K562 (cell line): Measurements from ENCODE around the gene COL23A1. TPM values are rescaled to one million over a fixed set of nuclear protein-coding genes. Genes with fewer than 3 reads are reported as not detected.

Experiments used
- ATAC-seq: fragments of 200-7000 bp; cut with Tn5 transposase; 3 replicates; pipeline ENCODE4 v1.9.1; 2020; ENCODE audit warnings: moderate library complexity
- BruUV-seq: library from RNA; stranded (reverse); fragments of 400-500 nt; replicated peaks from 2 replicates; lab custom pipeline; 2021; lab: Mats Ljungman, UMichigan
- CTCF ChIA-PET: fragments of 300-600 bp; formaldehyde crosslinking; extraction: SDS; loops from one replicate; lab custom pipeline; 2021; ENCODE audit warnings: low intra/inter-chr PET ratio; lab: Yijun Ruan, JAX
- POLR2A ChIA-PET: fragments of 300-600, 350-650 bp; sonication (Branson Sonifier 250); formaldehyde crosslinking; extraction: SDS; loops from one replicate; lab custom pipeline; 2021; ENCODE audit warnings: antibody characterized with exemption, inconsistent platforms; lab: Yijun Ruan, JAX
- DNase-seq, 4 experiments: peaks; one replicate each; pipeline versions ENCODE4 v3.0.0 to v3.0.0-alpha.2; 2011 to 2018; ENCODE audit warnings: low spot score in 3 of 4, mixed read lengths in 3 of 4; ENCODE audit errors: extremely low read depth in 1 of 4
- FAIRE-seq: peaks from 2 replicates; lab custom pipeline; 2011; peaks lifted over from hg19 to GRCh38; lab: Jason Lieb, UNC
- H2AFZ ChIP-seq: 2 replicates; pipeline ENCODE4 v1.6.0; 2011; ENCODE audit warnings: low read depth, low read length, control low read depth, inconsistent platforms
- H3K27ac ChIP-seq: fragments of 200-600 bp; 3 replicates; pipeline ENCODE4 v1.8.0; 2011; ENCODE audit warnings: low read depth, mild to moderate bottlenecking, control low read depth, inconsistent platforms, low read length, moderate library complexity, mixed read lengths; ENCODE audit errors: extremely low read depth
- H3K27me3 ChIP-seq, 2 experiments: fragments of 300-600 bp in 1 of 2; 2 replicates in 1 of 2; 3 replicates in 1 of 2; pipeline versions ENCODE4 v1.6.0 to v1.8.0; 2011; ENCODE audit warnings: inconsistent platforms in 2 of 2, low read length in 2 of 2, mild to moderate bottlenecking in 1 of 2, mixed read lengths in 1 of 2, moderate library complexity in 1 of 2; ENCODE audit not compliant: control insufficient read depth in 2 of 2, insufficient read depth in 2 of 2
- H3K36me3 ChIP-seq: fragments of 300-600 bp; 3 replicates; pipeline ENCODE4 v1.8.0; 2011; ENCODE audit warnings: mild to moderate bottlenecking, low read length, inconsistent platforms; ENCODE audit not compliant: control insufficient read depth, insufficient read depth
- H3K4me1 ChIP-seq, 2 experiments: fragments of 200-600 bp in 1 of 2; replicated peaks in 1 of 2; 2 replicates in 1 of 2; 3 replicates in 1 of 2; pipeline versions ENCODE4 v1.5.1 to v1.8.0; 2011; ENCODE audit warnings: inconsistent platforms in 2 of 2, low read length in 2 of 2, mild to moderate bottlenecking in 1 of 2, mixed read lengths in 1 of 2, moderate library complexity in 1 of 2; ENCODE audit not compliant: control insufficient read depth in 2 of 2, insufficient read depth in 2 of 2
- H3K4me2 ChIP-seq: 2 replicates; pipeline ENCODE4 v1.6.1; 2011; ENCODE audit warnings: low read length, control low read depth, inconsistent platforms, mixed read lengths; ENCODE audit not compliant: insufficient read depth
- H3K4me3 ChIP-seq: fragments of 200-600 bp; sonication (generic), shearing (Covaris generic); 2 replicates; pipeline ENCODE4 v1.5.1; 2016; ENCODE audit warnings: control low read depth, inconsistent platforms
- H3K79me2 ChIP-seq: fragments of 200-600 bp; 3 replicates; pipeline ENCODE4 v1.8.0; 2011; ENCODE audit warnings: low read length, inconsistent platforms; ENCODE audit not compliant: control insufficient read depth, insufficient read depth
- H3K9ac ChIP-seq, 2 experiments: 2 replicates each; pipeline versions ENCODE4 v1.6.0 to v1.6.1; 2011; ENCODE audit warnings: low read depth in 2 of 2, low read length in 2 of 2, control low read depth in 1 of 2, inconsistent platforms in 1 of 2, mild to moderate bottlenecking in 1 of 2, mixed read lengths in 1 of 2; ENCODE audit not compliant: insufficient read depth in 1 of 2
- H3K9me1 ChIP-seq: one replicate; pipeline ENCODE4 v1.6.0; 2011; ENCODE audit warnings: inconsistent platforms, mild to moderate bottlenecking, low read length, moderate library complexity; ENCODE audit not compliant: control insufficient read depth, insufficient read depth
- H3K9me3 ChIP-seq: replicated peaks from 2 replicates; pipeline ENCODE4 v1.5.1; 2011; ENCODE audit warnings: low read depth, low read length, inconsistent platforms; ENCODE audit not compliant: control insufficient read depth, insufficient read depth
- H4K20me1 ChIP-seq: replicated peaks from 2 replicates; pipeline ENCODE4 v1.6.1; 2011; ENCODE audit warnings: low read length, inconsistent platforms, mixed read lengths; ENCODE audit not compliant: control insufficient read depth, insufficient read depth
- COPS2 ChIP-seq: fragments of 450-650 bp; conservative IDR thresholded peaks from 2 replicates; pipeline ENCODE4 v1.6.1; 2016; ENCODE audit warnings: mild to moderate bottlenecking, moderate library complexity
- CTCF ChIP-seq, 3 experiments: IDR thresholded peaks in 2 of 3; conservative IDR thresholded peaks in 1 of 3; 2 replicates each; pipeline ENCODE4 v1.5.1; 2011 to 2012; ENCODE audit warnings: low read length in 3 of 3, mild to moderate bottlenecking in 3 of 3, control low read depth in 2 of 3, improper control_type of control experiment in 1 of 3, inconsistent platforms in 1 of 3, low read depth in 1 of 3, mixed read lengths in 1 of 3, moderate library complexity in 1 of 3; ENCODE audit not compliant: insufficient read depth in 2 of 3
- E2F6 ChIP-seq, 2 experiments: IDR thresholded peaks; 2 replicates each; pipeline ENCODE4 v1.6.1; 2011; ENCODE audit warnings: borderline replicate concordance in 1 of 2, control low read depth in 1 of 2, low read depth in 1 of 2, low read length in 1 of 2, mild to moderate bottlenecking in 1 of 2, mixed read lengths in 1 of 2, moderate library complexity in 1 of 2; ENCODE audit not compliant: insufficient read depth in 1 of 2, insufficient read length in 1 of 2, poor library complexity in 1 of 2, severe bottlenecking in 1 of 2; ENCODE audit errors: extremely low read depth in 1 of 2
- FOSL1 ChIP-seq: fragments of 200-800 bp; sonication (Bioruptor generic); conservative IDR thresholded peaks from 2 replicates; pipeline ENCODE4 v1.6.1; 2016; ENCODE audit warnings: missing genetic modification characterization, missing compliant biosample characterization
- HOXB6 ChIP-seq: fragments of 250-450 bp; sonication (Bioruptor Pico); IDR thresholded peaks from 2 replicates; pipeline ENCODE4 v1.5.1; 2022; ENCODE audit warnings: mild to moderate bottlenecking, borderline replicate concordance
- KAT7 ChIP-seq: sonication (generic); formaldehyde crosslinking; IDR thresholded peaks from 2 replicates; pipeline ENCODE4 v1.8.0; 2022; ENCODE audit warnings: missing genetic modification reagents, mild to moderate bottlenecking, borderline replicate concordance
- MXD1 ChIP-seq: fragments of 250-450 bp; sonication (Bioruptor Pico); IDR thresholded peaks from 2 replicates; pipeline ENCODE4 v1.8.0; 2021; ENCODE audit warnings: borderline replicate concordance, mild to moderate bottlenecking, moderate library complexity; ENCODE audit not compliant: poor library complexity, severe bottlenecking
- RBM17 ChIP-seq: fragments of 200-400 bp; formaldehyde crosslinking; IDR thresholded peaks from 2 replicates; pipeline ENCODE4 v1.6.1; 2017; ENCODE audit warnings: low read depth, mild to moderate bottlenecking, low read length, borderline replicate concordance
- RBM39 ChIP-seq: fragments of 200-400 bp; formaldehyde crosslinking; optimal IDR thresholded peaks from 2 replicates; pipeline ENCODE3; 2018; ENCODE audit warnings: low read depth, low read length
- STAT6 ChIP-seq: sonication (generic); formaldehyde crosslinking; IDR thresholded peaks from 2 replicates; pipeline ENCODE4 v1.8.1; 2023; ENCODE audit warnings: mild to moderate bottlenecking, missing genetic modification reagents
- TFAM ChIP-seq: fragments of 250-450 bp; sonication (Bioruptor Pico); conservative IDR thresholded peaks from 2 replicates; pipeline ENCODE4 v1.5.0; 2021; ENCODE audit warnings: mild to moderate bottlenecking, moderate library complexity
- THRAP3 ChIP-seq: fragments of 450-650 bp; IDR thresholded peaks from 2 replicates; pipeline ENCODE4 v1.6.1; 2016; ENCODE audit warnings: mild to moderate bottlenecking, inconsistent platforms, borderline replicate concordance
- ZNF140 ChIP-seq: fragments of 250-450 bp; sonication (Bioruptor Pico); IDR thresholded peaks from 2 replicates; pipeline ENCODE4 v1.8.0; 2021; ENCODE audit warnings: moderate library complexity, mild to moderate bottlenecking, inconsistent platforms
- ZNF274 ChIP-seq: IDR thresholded peaks from 2 replicates; pipeline ENCODE4 v1.6.1; 2011; ENCODE audit warnings: low read depth, mild to moderate bottlenecking, low read length, moderate library complexity, borderline replicate concordance
- ZNF444 ChIP-seq: fragments of 250-450 bp; sonication (Bioruptor Pico); IDR thresholded peaks from 2 replicates; pipeline ENCODE4 v1.4.0; 2020; ENCODE audit warnings: mild to moderate bottlenecking, moderate library complexity
- ZNF584 ChIP-seq: fragments of 200-800 bp; sonication (Bioruptor generic); IDR thresholded peaks from 2 replicates; pipeline ENCODE4 v1.6.1; 2016; ENCODE audit warnings: low read depth, mild to moderate bottlenecking, missing genetic modification characterization, missing compliant biosample characterization
- WGBS: fragments of 100-300 bp; shearing (Covaris generic); methylation state at CpG from one replicate; pipeline ENCODE4 v1.1.6; 2016; ENCODE audit warnings: low coverage, mixed read lengths; ENCODE audit not compliant: insufficient coverage; ENCODE audit errors: missing lambda C conversion rate; 5-methylcytosine and 5-hydroxymethylcytosine counted together
- in situ Hi-C: fragments of 300-500 bp; cut with MboI; formaldehyde crosslinking; loops from 4 replicates; pipeline ENCODE4 v1.15.0; 2018; ENCODE audit warnings: inconsistent platforms, mixed read lengths
- intact Hi-C: fragments of 100-400 bp; cut with micrococcal nuclease; formaldehyde crosslinking; loops from 2 replicates; pipeline ENCODE4 v1.14.2; 2022
- polyA plus RNA-seq, 8 experiments: library from polyadenylated mRNA; depleted of rRNA in 4 of 8; stranded (reverse) in 5 of 8; unstranded in 3 of 8; fragments of >200 nt; fragmentation: Nextera tagmentation in 2 of 8; fragmentation: Illumina TruSeq in 1 of 8; extraction: Ambion mirVana in 2 of 8; extraction: Trizol in 1 of 8; gene quantifications; 2 replicates each; pipeline versions ENCODE4 v1.2.1 to v1.2.3, GENCODE V29; 2011 to 2014; ENCODE audit warnings: inconsistent platforms in 1 of 8, missing spikeins in 1 of 8
- total RNA-seq, 7 experiments: library from RNA; depleted of rRNA in 6 of 7; stranded (reverse); fragments of >200 nt in 6 of 7; fragmentation: Illumina TruSeq in 2 of 7; extraction: Trizol in 2 of 7; gene quantifications; 2 replicates each; pipeline versions ENCODE4 v1.2.1 to v1.2.3, GENCODE V29; 2011 to 2021; ENCODE audit warnings: low replicate concordance in 1 of 7

The COL23A1 gene
- total and polyA plus RNA-seq, 9 of the 15 experiments (the other 6 are each of a cell fraction or from before 2014, with no cell fraction given), result 0.09 TPM; not detected in 8

GRCh38 chr5:178359738-178360137 is 230.5 kb downstream of the COL23A1 start:
- intact Hi-C loops, result no loop called here
- H3K9me3 ChIP-seq, result peaks cover 6% of the 10 kb centered on the region; the same call in 1 of the 2 replicates
- TF ChIP-seq ZNF584 (CRISPR knock-in tag) (no peak), RBM17 (no peak), FOSL1 (tag) (no peak), RBM39 (no peak), ZNF140 (CRISPR knock-in tag) (no peak), STAT6 (CRISPR knock-in tag) (no peak), TFAM (CRISPR knock-in tag) (no peak), CTCF (IDR thresholded peaks at IDR 0.05 in 2 of 3, conservative IDR thresholded peaks at IDR 0.05 in 1 of 3; ENCODE audit: insufficient read depth in 2 of 3, low read depth in 1 of 3, low read length in 3 of 3) (no peak), ZNF274 (no peak), THRAP3 (no peak), KAT7 (CRISPR knock-in tag) (no peak), ZNF444 (CRISPR knock-in tag) (no peak), E2F6 (IDR thresholded peaks at IDR 0.05; ENCODE audit: borderline replicate concordance in 1 of 2, extremely low read depth in 1 of 2, insufficient read depth in 1 of 2, insufficient read length in 1 of 2, low read depth in 1 of 2, low read length in 1 of 2, poor library complexity in 1 of 2, severe bottlenecking in 1 of 2) (no peak), HOXB6 (CRISPR knock-in tag) (no peak), MXD1 (CRISPR knock-in tag) (no peak), COPS2 (no peak)

More at GRCh38 chr5:178359738-178360137, 230.5 kb downstream of the COL23A1 start:
- H3K27me3 ChIP-seq, result peaks cover 31 to 73% of the 10 kb centered on the region in 2 experiments
- no peak overlapping the region for H3K4me2 ChIP-seq
- CTCF ChIA-PET, result no interaction called here
- peaks cover 0 to 3% of the 10 kb centered on the region in 2 experiments; a peak in 1 of 5 replicates for H3K4me1 ChIP-seq
- H3K4me3 ChIP-seq, result no peak overlapping the region
- DNase-seq, result no peak
- H3K27ac ChIP-seq, result no peak overlapping the region
- H2AFZ ChIP-seq, result no peak overlapping the region
- no peak overlapping the region for H3K9ac ChIP-seq
- POLR2A ChIA-PET, result interaction anchor here (0.6 kb wide), 1 partner anchor 70 kb away, joined by 3 read pairs; no protein-coding TSS in a partner anchor
- in situ Hi-C loops, result no loop called here
- BruUV-seq, result no TSS peak
- no peaks in the 10 kb centered on the region for H3K79me2 ChIP-seq
- 0% methylated on average over 9 of the region's 9 CpGs for WGBS
- H3K9me1 ChIP-seq, result peaks cover 4% of the 10 kb centered on the region
- ATAC-seq, result no peak
- FAIRE-seq, result no peak
- no peaks in the 10 kb centered on the region; the same call in 1 of the 2 replicates for H4K20me1 ChIP-seq
- H3K36me3 ChIP-seq, result no peaks in the 10 kb centered on the region
